Stimulated activated naive CD8-positive, alpha-beta T cell treated with anti-CD3 and anti-CD28 coated beads, Interleukin-15, Interleukin-2, amounts not matched to agents 100 ng/mL and 50 ng/mL, for 24 hours (primary cell): Measurements from ENCODE around the gene RAB44.

ENCODE experiments used
- H3K27ac Mint-ChIP-seq: one replicate; pipeline ENCODE4 v1.8.0; 2021; ENCODE audit warnings: mild to moderate bottlenecking, mixed read lengths
- H3K27me3 Mint-ChIP-seq: one replicate; pipeline ENCODE4 v1.8.0; 2021; ENCODE audit warnings: mixed read lengths
- H3K36me3 Mint-ChIP-seq: one replicate; pipeline ENCODE4 v1.8.0; 2021; ENCODE audit warnings: low read depth, mixed read lengths
- H3K4me1 Mint-ChIP-seq: one replicate; pipeline ENCODE4 v1.8.0; 2021; ENCODE audit warnings: low read depth, mixed read lengths
- H3K4me3 Mint-ChIP-seq: one replicate; pipeline ENCODE4 v1.8.0; 2021; ENCODE audit warnings: mild to moderate bottlenecking, mixed read lengths
- H3K9me3 Mint-ChIP-seq: one replicate; pipeline ENCODE4 v1.8.0; 2021; ENCODE audit warnings: mixed read lengths

The RAB44 gene

DNA sequence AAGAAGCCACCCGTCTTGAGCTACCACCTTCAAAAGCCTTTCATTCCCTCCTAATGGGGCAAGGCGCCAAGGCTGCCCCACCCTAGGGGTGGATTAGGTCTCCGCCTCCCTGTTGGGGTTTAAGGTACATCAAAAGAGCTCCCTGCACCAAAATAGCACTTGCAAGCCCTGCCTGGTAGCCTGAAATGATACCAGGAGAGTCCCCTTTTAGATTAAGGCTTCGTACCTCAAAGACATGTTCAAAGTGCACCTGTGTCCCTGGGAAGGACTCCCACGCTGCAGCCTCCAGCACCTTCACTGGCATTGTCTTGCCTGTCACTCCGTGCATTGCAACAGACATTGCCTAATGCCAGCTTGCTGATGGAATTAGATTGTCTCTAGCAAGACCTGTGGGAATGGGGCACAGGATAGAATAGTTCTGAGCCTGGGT lies 34.8 kb upstream of the RAB44 start:
- peaks cover 10% of the 10 kb centered on the region for H3K4me1 Mint-ChIP-seq
- H3K9me3 Mint-ChIP-seq = no peaks in the 10 kb centered on the region
- peaks cover 15% of the 10 kb centered on the region for H3K27me3 Mint-ChIP-seq
- no peak overlapping the region for H3K4me3 Mint-ChIP-seq
- no peaks in the 10 kb centered on the region for H3K36me3 Mint-ChIP-seq
- no peak overlapping the region for H3K27ac Mint-ChIP-seq

DNA sequence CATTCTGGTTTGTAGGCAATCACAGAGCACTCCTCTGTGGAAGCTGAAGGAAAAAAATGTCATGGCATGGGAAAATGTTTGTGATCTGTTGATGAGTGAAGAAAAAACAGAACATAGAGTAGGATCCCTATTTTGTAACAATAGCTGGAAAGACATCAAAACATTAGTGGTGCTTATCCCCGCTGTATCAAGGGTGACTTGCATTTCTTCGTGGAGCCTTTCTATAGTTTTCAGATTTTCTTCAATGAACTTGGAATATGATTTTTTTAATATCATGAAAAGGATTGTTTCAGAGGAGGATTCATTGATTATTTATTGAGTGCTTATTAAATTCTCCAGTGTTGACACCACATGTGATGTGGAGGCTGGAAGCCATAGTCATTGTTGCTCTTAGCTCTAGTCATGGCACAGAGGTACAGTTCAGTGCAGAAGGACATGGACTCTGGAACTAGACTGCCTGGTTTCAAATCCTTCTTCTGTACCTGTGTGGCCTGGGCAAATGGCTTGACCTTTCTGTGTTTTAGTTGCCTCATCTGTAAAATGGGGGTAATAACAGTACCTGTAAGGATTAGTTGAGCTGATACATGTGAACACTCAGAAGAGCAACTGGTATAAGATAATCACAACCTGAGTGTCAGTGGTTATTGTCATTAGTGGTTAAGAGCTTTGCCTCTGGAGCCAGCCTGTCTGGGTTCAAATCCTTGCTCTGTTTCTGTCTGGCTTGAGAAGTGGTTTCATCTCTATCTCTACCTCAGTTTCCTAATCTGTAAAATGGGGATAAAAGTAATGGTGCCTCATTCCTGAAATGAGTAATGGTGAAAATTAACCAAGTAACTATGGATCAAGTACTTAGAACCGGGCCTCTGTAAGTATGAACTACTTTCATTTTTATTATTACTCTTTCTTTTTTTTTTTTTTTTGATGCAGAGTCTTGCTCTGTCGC lies 33.9 kb upstream of the RAB44 start:
- Mint-ChIP-seq H3K4me1 (peaks cover 10% of the 10 kb centered on the region), H3K27me3 (peaks cover 9% of the 10 kb centered on the region), H3K36me3 (no peaks in the 10 kb centered on the region)

DNA sequence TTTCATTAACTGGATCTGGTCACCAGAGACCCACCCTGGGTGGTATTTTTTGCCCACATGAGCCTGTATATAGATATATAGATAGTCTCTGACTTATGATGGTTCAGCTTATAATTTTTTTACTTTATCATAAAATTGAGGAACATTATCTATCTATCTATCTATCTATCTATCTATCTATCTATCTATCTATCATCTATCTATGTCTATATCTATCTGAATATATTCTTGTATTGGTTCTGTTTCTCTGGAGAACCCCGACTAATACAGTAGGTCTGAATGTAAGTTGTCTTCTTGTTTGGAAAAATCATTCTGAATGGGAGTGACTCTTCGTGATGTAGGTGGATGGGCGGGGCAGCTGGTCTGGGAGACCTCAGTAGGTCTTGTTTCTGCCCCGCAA lies 32.4 kb upstream of the RAB44 start:
- no peaks in the 10 kb centered on the region for H3K36me3 Mint-ChIP-seq
- no peak overlapping the region for H3K4me3 Mint-ChIP-seq
- H3K9me3 Mint-ChIP-seq = no peaks in the 10 kb centered on the region
- H3K27me3 Mint-ChIP-seq = peaks cover under 1% of the 10 kb centered on the region
- H3K27ac Mint-ChIP-seq = no peak overlapping the region
- H3K4me1 Mint-ChIP-seq = peaks cover 10% of the 10 kb centered on the region

More for the DNA sequence above, 33.9 kb upstream of the RAB44 start:
- H3K4me3 Mint-ChIP-seq = no peak overlapping the region
- no peaks in the 10 kb centered on the region for H3K9me3 Mint-ChIP-seq
- H3K27ac Mint-ChIP-seq = no peak overlapping the region

DNA sequence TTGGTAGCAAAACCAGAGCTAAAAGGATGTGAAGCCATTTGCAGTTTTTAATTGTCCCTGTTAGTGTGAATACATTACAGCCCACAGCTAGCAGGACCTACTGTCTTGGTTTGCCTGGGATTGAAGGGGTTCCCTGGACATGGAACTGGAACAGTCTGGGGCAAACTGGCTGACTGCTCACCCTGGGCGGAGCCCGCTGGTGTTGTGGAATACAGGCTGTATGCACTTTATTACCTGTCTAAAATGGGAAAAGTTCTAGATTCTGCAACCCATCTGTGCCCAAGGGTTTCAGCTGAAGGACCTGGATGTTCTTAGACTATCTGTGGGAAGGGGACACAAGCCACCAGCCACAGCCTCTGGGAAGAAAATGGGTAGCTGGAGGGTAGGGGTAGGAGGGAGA lies 31.3 kb upstream of the RAB44 start:
- no peak overlapping the region for H3K4me3 Mint-ChIP-seq
- H3K9me3 Mint-ChIP-seq = no peaks in the 10 kb centered on the region
- no peaks in the 10 kb centered on the region for H3K36me3 Mint-ChIP-seq
- no peak overlapping the region for H3K27ac Mint-ChIP-seq
- H3K4me1 Mint-ChIP-seq = peaks cover 10% of the 10 kb centered on the region
- H3K27me3 Mint-ChIP-seq = no peaks in the 10 kb centered on the region

DNA sequence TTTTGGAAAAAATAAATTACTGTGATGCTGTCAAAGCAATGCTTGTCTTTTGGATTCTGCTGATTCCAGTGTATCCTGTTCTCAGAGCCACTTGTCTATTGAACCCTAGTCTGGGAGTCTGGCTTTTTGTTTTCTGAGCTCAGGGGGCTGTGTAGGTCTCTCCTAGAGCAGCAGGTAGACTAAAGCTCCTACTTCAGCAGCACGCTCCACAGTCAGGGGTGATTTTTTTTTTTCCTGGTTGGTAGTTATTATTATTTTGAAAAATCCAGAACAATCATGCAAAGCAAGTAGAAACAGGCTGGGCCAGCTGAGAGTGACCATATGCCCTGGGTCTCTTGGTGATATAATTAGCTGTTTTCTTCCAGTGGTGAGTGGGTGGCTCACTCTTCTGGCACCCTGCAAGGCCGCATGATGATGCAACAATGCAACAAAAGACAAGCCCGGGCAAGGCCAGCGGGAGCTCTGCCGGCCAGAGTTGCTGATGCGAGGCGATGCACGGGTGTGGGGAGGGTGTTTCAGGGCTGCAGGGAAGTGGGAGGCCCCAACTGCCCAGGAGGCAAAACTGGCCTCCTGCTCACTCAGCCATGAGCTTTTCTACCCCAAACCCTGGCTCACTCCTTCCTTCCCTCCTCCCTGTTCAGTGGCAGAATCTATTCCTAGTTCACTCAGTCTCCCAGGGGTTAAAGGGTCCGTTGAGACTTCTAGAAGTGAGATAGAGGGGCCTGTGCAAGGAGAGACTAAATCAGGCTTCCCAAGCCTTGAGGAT lies 30.6 kb upstream of the RAB44 start:
- H3K36me3 Mint-ChIP-seq = no peaks in the 10 kb centered on the region
- H3K27ac Mint-ChIP-seq = no peak overlapping the region
- no peak overlapping the region for H3K4me3 Mint-ChIP-seq
- no peaks in the 10 kb centered on the region for H3K27me3 Mint-ChIP-seq
- H3K9me3 Mint-ChIP-seq = no peaks in the 10 kb centered on the region
- peaks cover 10% of the 10 kb centered on the region for H3K4me1 Mint-ChIP-seq

DNA sequence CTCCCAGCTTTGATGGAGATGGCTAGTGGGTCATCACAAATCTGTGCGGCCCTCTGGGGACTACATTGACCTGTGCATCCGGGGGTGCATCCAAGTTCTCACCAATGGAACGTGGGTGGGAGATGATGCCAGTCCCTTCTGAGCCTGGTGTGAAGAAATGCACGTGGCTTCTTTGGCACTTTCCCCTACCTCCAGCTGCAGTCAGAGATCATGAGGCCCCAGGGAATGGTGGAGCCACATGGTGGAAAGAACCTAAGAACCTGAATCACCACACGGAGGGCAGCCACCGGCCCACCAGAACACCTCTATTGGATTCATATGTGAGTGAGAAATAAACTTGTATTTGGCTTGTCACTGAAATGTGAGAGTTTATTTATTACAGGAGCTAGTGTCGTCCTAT lies 29.0 kb upstream of the RAB44 start:
- Mint-ChIP-seq H3K36me3 (no peaks in the 10 kb centered on the region), H3K27me3 (no peaks in the 10 kb centered on the region), H3K27ac (no peak overlapping the region), H3K4me1 (peaks cover 4% of the 10 kb centered on the region), H3K9me3 (no peaks in the 10 kb centered on the region), H3K4me3 (no peak overlapping the region)

DNA sequence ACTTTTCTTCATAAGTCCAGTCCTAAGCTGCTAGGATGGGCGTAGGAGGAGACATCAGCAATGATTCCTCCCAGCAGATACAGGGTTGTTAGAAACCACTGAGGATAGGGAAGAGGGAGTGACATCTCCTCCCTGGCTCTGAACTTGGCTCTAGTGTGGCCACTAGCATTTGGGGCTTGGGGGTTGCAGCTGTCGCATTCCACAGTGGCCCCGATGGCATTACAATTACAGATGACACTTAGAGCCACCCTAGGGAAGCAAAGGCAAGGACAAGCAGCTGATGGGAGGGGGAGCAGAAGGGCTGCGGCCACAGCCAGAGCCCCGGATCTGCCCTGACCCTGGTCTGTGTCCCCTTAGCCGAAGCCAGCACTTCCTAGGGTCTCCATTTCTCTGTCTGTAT lies 28.6 kb upstream of the RAB44 start:
- H3K36me3 Mint-ChIP-seq = no peaks in the 10 kb centered on the region
- no peak overlapping the region for H3K27ac Mint-ChIP-seq
- H3K9me3 Mint-ChIP-seq = no peaks in the 10 kb centered on the region
- H3K4me1 Mint-ChIP-seq = peaks cover 2% of the 10 kb centered on the region
- no peak overlapping the region for H3K4me3 Mint-ChIP-seq
- no peaks in the 10 kb centered on the region for H3K27me3 Mint-ChIP-seq

DNA sequence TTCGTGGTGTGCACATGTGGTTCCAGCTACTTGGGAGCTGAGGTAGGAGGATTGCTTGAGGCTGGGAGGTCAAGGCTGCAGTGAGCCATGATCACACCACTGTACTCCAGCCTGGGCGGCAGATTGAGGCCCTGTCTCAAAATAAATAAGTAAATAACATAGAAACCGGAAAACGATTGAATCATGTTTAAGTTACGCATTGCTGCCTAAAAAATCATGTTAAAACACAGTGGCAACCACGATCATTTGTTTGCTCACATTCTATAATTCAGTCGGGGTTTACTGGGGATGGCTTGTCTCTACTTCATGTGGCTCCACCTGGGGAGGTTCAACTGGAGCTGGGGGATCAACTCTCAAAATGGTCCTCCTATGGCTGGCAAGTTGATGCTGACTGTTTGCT lies 27.4 kb upstream of the RAB44 start:
- H3K36me3 Mint-ChIP-seq = no peaks in the 10 kb centered on the region

DNA sequence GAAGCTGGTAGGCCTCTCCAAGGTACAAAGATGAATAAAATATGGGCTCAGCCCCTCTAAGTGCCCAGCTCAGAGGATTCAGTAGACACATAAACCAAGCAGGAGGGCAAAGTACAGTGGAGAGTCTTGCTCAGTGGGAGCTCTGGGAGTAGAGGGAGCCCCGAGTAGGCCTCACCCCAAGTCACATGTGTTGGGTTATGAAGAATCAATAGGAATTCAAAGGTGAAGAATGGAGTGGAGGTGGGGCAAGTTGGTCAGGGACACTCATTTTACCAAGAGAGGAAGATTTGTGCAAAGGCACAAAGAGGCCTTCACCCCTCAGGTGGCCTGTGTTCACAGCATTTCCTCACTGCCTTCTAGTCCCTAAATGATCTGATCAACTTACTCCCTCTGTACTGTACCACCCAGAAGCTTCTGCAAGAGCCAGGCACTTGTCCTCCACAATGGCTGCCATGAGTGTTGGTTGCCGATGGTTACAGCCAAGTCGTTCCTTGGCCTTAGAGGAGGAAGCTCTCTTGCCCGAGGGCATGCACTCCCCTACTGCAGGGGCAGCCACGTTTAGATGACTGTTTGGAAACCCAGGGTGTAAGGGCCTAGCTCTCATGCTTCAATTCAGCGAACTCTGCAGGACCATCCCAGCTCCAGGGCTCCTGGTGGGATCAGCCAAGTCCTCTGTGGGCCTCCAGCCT lies 25.8 kb upstream of the RAB44 start:
- peaks cover 12% of the 10 kb centered on the region for H3K4me1 Mint-ChIP-seq
- no peak overlapping the region for H3K4me3 Mint-ChIP-seq
- no peak overlapping the region for H3K27ac Mint-ChIP-seq
- no peaks in the 10 kb centered on the region for H3K36me3 Mint-ChIP-seq
- H3K27me3 Mint-ChIP-seq = no peaks in the 10 kb centered on the region
- H3K9me3 Mint-ChIP-seq = no peaks in the 10 kb centered on the region

More for the DNA sequence above, 27.4 kb upstream of the RAB44 start:
- Mint-ChIP-seq H3K9me3 (no peaks in the 10 kb centered on the region), H3K4me3 (no peak overlapping the region), H3K4me1 (peaks cover 4% of the 10 kb centered on the region), H3K27me3 (no peaks in the 10 kb centered on the region), H3K27ac (no peak overlapping the region)

DNA sequence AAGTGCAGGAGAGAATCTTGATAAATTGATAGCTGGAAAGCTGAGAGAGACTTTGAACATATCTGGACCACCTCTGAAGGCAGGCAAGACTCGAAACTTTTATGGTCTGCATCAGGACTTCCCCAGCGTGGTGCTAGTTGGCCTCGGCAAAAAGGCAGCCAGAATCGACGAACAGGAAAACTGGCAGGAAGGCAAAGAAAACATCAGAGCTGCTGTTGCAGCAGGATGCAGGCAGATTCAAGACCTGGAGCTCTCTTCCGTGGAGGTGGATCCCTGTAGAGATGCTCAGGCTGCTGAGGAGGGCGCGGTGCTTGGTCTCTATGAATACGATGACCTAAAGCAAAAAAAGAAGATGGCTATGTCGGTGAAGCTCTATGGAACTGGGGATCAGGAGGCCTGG lies 23.7 kb upstream of the RAB44 start:
- no peak overlapping the region for H3K27ac Mint-ChIP-seq
- H3K27me3 Mint-ChIP-seq = peaks cover 14% of the 10 kb centered on the region
- H3K36me3 Mint-ChIP-seq = no peaks in the 10 kb centered on the region
- H3K4me1 Mint-ChIP-seq = peaks cover 31% of the 10 kb centered on the region
- H3K4me3 Mint-ChIP-seq = no peak overlapping the region
- H3K9me3 Mint-ChIP-seq = no peaks in the 10 kb centered on the region

DNA sequence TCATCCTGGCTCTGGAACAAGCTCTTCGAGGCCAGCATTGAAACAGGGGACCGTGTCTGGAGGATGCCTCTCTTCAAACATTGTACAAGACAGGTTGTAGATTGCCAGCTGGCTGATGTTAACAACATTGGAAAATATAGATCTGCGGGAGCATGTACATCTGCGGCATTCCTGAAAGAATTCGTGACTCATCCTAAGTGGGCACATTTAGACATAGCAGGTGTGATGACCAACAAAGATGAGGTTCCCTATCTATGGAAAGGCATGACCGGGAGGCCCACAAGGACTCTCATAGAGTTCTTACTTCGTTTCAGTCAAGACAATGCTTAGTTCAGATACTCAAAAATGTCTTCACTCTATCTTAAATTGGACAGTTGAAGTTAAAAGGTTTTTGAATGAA lies 22.7 kb upstream of the RAB44 start:
- no peaks in the 10 kb centered on the region for H3K9me3 Mint-ChIP-seq
- peak overlapping the region; percentile 40 for H3K27ac Mint-ChIP-seq
- peaks cover 32% of the 10 kb centered on the region for H3K4me1 Mint-ChIP-seq
- no peaks in the 10 kb centered on the region for H3K36me3 Mint-ChIP-seq
- peaks cover 14% of the 10 kb centered on the region for H3K27me3 Mint-ChIP-seq
- no peak overlapping the region for H3K4me3 Mint-ChIP-seq

DNA sequence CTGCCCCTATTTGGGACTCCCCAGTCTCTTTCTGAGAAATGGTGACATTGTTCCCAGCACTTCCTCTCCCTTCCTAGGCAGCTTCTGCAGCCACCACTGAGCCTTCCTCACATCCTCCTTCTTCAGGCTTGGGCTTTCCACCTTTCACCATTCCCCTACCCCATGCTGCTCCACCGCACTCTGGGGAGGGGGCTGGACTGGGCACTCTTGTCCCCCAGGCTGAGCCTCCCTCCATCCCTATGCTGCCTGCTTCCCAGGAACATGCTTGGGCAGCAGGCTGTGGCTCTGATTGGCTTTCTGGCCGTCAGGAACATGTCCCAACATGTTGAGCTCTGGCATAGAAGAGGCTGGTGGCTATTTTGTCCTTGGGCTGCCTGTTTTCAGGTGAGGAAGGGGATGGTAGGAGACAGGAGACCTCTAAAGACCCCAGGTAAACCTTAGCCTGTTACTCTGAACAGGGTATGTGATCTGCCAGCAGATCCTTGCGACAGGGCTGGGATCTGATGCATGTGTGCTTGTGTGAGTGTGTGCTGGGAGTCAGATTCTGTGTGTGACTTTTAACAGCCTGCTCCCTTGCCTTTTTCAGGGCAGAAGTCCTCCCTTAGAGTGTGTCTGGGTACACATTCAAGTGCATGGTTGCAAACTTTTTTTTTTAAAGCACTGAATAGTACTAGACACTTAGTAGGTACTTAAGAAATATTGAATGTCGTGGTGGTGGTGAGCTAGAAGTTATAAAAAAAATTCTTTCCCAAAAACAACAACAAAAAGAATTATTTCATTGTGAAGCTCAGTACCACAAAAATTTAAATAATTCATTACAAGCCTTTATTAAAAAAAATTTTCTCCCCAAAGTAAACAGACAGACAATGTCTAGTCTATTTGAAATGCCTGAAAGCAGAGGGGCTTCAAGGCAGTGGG lies 21.2 kb upstream of the RAB44 start:
- Mint-ChIP-seq H3K36me3 (peaks cover 5% of the 10 kb centered on the region), H3K4me3 (peak overlapping the region; percentile 29), H3K27me3 (peaks cover 14% of the 10 kb centered on the region), H3K4me1 (peaks cover 46% of the 10 kb centered on the region), H3K27ac (peak overlapping the region; percentile 10), H3K9me3 (no peaks in the 10 kb centered on the region)

DNA sequence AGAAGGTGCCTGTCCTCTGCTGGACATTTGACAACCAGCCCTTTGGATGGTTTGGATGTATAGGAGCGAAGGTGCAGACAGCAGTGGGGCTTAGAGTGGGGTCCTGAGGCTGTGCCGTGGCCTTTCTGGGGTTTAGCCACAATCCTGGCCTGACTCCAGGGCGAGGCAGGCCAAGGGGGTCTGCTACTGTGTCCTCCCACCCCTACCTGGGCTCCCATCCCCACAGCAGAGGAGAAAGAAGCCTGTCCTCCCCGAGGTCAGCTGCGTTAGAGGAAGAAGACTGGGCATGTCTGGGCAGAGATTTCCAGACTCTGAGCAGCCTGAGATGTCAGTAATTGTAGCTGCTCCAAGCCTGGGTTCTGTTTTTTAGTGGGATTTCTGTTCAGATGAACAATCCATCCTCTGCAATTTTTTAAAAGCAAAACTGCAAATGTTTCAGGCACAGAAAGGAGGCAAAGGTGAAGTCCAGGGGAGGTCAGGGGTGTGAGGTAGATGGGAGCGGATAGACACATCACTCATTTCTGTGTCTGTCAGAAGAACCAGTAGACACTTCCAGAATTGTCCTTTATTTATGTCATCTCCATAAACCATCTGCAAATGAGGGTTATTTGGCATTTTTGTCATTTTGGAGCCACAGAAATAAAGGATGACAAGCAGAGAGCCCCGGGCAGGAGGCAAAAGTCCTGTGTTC lies 20.4 kb upstream of the RAB44 start:
- H3K36me3 Mint-ChIP-seq = peaks cover 5% of the 10 kb centered on the region
- H3K4me1 Mint-ChIP-seq = peaks cover 52% of the 10 kb centered on the region
- H3K27me3 Mint-ChIP-seq = peaks cover 14% of the 10 kb centered on the region
- H3K27ac Mint-ChIP-seq = no peak overlapping the region
- peak overlapping the region; percentile 61 for H3K4me3 Mint-ChIP-seq
- no peaks in the 10 kb centered on the region for H3K9me3 Mint-ChIP-seq
